HCEC 1CT (cell line): ENCODE data around the gene MAGEE1.

Experiments used
- DNase-seq: peaks from one replicate; pipeline ENCODE4 v3.0.0-alpha.2; 2017

Gene MAGEE1

GRCh38 chrX:76427560-76428242 lies at the start of gene MAGEE1:
Gene MAGEE1, plus strand, starts transcription at chrX:76427710. Its CDS starts 221 bp downstream, at chrX:76427931.
- DNase-seq: no peak

DNA sequence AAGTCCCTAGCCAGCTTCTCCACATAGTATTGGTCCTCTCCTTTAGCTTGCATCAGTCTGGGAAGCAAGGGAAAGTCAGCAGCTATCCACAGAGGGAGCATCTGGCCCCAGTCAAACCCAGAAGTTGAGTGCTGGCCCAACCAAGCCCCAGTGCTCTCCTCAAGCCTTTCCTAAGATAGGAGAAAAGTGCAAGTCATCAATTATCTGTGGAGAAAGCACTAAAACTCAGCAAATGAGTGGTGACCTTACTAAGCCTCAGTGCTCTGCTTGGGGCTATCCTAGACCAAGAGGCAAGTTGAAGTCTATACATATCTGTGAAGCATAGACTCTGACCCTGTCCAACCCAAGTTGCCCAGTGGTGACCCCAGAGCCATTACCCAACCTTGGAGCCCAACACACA lies 28.5 kb upstream of the MAGEE1 start:
- no peak for DNase-seq

GRCh38 chrX:76407795-76408194 lies 19.7 kb upstream of the MAGEE1 start:
- no peak for DNase-seq

DNA sequence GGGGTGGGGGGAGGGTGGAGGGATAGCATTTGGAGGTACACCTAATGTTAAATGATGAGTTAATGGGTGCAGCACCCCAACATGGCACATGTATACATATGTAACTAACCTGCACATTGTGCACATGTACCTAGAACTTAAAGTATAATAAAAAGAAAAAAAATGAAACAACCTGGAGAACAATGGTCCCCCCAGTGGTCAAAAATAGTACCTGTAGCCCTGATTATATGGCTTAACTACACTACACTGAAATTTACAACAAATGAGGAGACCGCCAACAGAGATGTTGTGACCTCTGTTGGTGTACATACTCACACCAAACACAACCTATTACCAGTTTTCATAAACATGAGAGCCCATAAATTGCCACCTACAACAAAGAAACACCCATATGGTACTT lies 7.3 kb upstream of the MAGEE1 start:
- DNase-seq: no peak

GRCh38 chrX:76428243-76429130 lies 977 bp downstream of the MAGEE1 start:
- no peak for DNase-seq

DNA sequence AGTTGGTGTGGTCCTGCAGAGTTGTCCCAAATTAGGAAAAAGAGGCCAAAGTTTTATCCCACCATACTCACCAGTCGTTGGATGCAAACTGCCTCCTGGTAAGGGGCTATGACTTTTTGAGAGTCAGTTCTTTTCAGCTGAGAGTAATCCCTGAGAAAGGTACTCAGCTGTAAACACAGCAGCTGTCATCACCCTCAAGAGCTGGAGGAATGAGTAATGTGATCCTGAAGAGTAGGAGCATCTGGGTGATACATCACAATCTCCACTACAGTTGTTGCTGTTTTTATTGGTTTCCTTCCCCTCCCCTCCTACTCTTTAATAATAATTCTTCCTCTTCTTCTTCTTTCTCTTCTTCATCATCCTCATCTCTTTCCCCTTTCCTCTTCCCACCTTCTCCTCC lies 5.7 kb downstream of the MAGEE1 start:
- DNase-seq: no peak

DNA sequence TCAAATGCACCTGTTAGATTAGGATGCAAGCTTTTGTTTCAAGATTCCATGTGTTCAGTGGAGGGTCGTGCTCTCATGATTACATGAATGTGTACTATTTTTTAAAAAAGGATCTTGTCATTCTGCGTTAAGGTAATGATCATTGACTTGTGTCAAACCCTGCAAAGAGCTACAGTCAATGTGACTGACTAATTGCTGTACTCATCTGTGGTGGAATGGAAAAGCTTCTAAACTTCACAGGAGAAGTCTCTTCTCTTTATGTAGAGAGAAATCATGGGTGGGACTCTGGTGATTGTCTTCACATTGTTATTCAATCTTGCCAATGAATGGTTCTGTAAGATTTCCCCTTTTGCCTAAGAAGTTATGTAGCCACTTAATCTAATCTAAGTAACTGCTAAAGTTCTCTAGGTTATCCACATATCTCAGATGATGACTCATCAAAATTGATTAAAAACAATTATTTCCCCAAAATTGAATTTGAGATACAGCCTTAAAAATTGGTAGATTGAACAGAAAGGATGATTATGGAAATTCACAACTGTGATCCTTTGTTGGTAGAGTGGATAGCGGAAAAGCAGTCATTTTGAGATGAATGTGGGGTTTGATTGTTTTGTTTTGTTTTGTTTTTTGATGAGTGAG lies 6.7 kb downstream of the MAGEE1 start:
- no peak for DNase-seq

- DNase-seq: no peak
Observed at GRCh38 chrX:76439188-76439587, 11.7 kb downstream of the MAGEE1 start.

- no peak for DNase-seq
Observed at GRCh38 chrX:76453737-76454406, 26.4 kb downstream of the MAGEE1 start.

DNA sequence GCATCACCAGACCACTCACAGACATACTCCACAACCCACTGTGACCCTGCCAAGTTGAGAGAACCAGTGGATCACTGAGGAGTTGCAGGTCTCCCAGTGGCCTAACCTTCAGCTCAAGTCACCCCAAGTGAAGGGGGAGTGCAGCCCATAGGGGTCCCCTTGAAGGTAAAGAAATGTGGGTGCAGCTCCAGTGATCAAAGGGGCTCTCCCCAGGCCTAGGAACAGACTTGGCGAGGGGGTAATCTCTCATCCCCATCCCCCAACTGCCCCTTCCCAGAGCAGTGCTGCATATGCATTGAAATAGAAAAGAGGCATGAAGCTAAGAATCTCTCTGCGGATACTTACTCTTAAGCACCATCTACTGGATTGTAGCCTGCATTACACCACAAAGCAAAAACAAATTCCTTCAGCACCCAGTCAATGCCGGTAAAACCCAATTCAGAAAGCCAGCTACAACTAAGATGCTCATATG lies 27.0 kb downstream of the MAGEE1 start:
- no peak for DNase-seq

DNA sequence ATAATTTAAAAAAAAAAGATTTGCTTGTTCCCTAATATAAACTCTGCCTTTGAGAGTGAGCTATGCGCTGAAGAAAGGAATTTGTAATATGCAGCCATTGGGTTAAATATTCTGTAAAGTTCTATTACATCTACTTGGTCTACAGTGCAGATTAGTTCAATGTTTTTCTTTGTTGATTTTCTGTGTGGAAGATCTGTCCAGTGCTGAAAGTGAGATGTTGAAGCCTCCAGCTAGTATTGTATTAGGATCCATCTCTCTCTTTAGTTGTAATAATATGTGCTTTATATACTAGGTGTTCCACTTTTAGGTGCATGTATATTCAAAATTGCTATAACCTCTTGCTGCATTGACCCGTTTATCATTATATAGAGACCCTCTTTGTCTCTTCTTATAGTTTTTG lies 49.8 kb downstream of the MAGEE1 start:
- DNase-seq: no peak
